SK-N-SH treated with all-trans-retinoic acid at 6 μM for 48 hours (cell line): ENCODE measurements around the gene B4GALNT3.

Source experiments
- CSDC2 ChIP-seq: fragments of 250-450 bp; sonication (Bioruptor Pico); IDR thresholded peaks from 2 replicates; pipeline ENCODE4 v1.5.0; 2020; ENCODE audit warnings: mild to moderate bottlenecking, moderate library complexity
- RARB ChIP-seq: fragments of 250-450 bp; sonication (Bioruptor Pico); IDR thresholded peaks from 2 replicates; pipeline ENCODE4 v1.8.0; 2021; ENCODE audit warnings: mild to moderate bottlenecking, moderate library complexity
- ZFP3 ChIP-seq: fragments of 250-450 bp; sonication (Bioruptor Pico); IDR thresholded peaks from 2 replicates; pipeline ENCODE4 v1.5.0; 2020; ENCODE audit warnings: mild to moderate bottlenecking, moderate library complexity
- ZFP30 ChIP-seq: fragments of 450-650 bp; formaldehyde crosslinking; IDR thresholded peaks from 2 replicates; pipeline ENCODE4 v1.5.0; 2022; ENCODE audit warnings: mild to moderate bottlenecking, moderate library complexity

- TF ChIP-seq ZFP30 (no peak), RARB (CRISPR knock-in tag) (no peak), ZFP3 (CRISPR knock-in tag) (no peak), CSDC2 (CRISPR knock-in tag) (no peak)
Observed at GRCh38 chr12:536751-537245, 77.1 kb downstream of the B4GALNT3 start.
